HL-60 (cell line): ENCODE measurements around the gene FBXO38.

Experiments used
- DNase-seq, 2 experiments: peaks; one replicate each; pipeline ENCODE4 v3.0.0-alpha.2; 2010 to 2020; ENCODE audit warnings: low read depth in 1 of 2, low spot score in 1 of 2
- H3K27ac ChIP-seq: fragments of 250-450 bp; sonication (Bioruptor Pico); replicated peaks from 2 replicates; pipeline ENCODE4 v1.5.1; 2020; ENCODE audit warnings: mild to moderate bottlenecking, moderate library complexity
- H3K27me3 ChIP-seq: fragments of 250-450 bp; sonication (Bioruptor Pico); 2 replicates; pipeline ENCODE4 v1.5.1; 2021; ENCODE audit warnings: mild to moderate bottlenecking, moderate library complexity; ENCODE audit not compliant: insufficient read depth, poor library complexity, severe bottlenecking
- H3K4me3 ChIP-seq: replicated peaks from 2 replicates; pipeline ENCODE4 v1.5.1; 2011; ENCODE audit warnings: mild to moderate bottlenecking, control low read depth, low read length; ENCODE audit not compliant: insufficient read depth
- GABPA ChIP-seq: IDR thresholded peaks from 2 replicates; pipeline ENCODE4 v1.6.1; 2012; ENCODE audit warnings: low read depth
- POLR2AphosphoS5 ChIP-seq: IDR thresholded peaks from 2 replicates; pipeline ENCODE4 v1.6.1; 2012; ENCODE audit warnings: low read depth
- SPI1 ChIP-seq: IDR thresholded peaks from 2 replicates; pipeline ENCODE4 v1.6.1; 2012; ENCODE audit warnings: low read depth, mild to moderate bottlenecking, borderline replicate concordance
- TF ChIP-seq, protein P1 (sequence below): IDR thresholded peaks from one replicate; pipeline ENCODE4 v1.5.1; 2011; ENCODE audit warnings: low read length, control low read depth, inconsistent platforms; ENCODE audit not compliant: insufficient read depth
- TF ChIP-seq, protein P2 (sequence below): IDR thresholded peaks from 2 replicates; pipeline ENCODE4 v1.6.1; 2012; ENCODE audit warnings: low read depth; ENCODE audit not compliant: insufficient replicate concordance

Gene FBXO38

DNA sequence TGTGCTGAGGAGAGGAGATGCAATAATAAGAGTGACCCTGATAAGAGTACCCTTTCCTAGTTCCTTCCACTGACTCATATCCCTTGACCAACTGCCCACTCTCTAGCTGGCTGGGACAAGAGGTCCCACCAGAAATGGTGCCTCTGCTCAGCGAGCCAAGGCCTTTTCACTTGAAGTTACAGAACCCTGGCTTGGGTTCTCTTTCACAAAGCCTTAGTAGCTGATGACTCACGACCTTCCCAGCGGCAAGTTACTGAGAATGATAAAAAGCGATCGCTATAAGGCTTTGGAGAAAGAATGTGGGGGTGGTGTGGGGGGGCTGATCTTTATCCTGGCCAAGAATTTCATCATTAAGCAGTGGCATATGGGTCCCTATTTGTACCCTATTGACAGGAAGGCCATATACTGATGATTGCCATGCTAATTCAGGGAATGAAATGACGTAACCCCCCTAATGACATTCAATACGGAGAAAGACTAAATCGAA is 90.3 kb downstream of the FBXO38 start:
- Histone ChIP-seq H3K27me3 (peaks cover 5% of the 10 kb centered on the region), H3K27ac (no peak overlapping the region), H3K4me3 (no peak overlapping the region)
- TF ChIP-seq, protein P1, sequence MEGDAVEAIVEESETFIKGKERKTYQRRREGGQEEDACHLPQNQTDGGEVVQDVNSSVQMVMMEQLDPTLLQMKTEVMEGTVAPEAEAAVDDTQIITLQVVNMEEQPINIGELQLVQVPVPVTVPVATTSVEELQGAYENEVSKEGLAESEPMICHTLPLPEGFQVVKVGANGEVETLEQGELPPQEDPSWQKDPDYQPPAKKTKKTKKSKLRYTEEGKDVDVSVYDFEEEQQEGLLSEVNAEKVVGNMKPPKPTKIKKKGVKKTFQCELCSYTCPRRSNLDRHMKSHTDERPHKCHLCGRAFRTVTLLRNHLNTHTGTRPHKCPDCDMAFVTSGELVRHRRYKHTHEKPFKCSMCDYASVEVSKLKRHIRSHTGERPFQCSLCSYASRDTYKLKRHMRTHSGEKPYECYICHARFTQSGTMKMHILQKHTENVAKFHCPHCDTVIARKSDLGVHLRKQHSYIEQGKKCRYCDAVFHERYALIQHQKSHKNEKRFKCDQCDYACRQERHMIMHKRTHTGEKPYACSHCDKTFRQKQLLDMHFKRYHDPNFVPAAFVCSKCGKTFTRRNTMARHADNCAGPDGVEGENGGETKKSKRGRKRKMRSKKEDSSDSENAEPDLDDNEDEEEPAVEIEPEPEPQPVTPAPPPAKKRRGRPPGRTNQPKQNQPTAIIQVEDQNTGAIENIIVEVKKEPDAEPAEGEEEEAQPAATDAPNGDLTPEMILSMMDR: no peak
- no peak for TF ChIP-seq POLR2AphosphoS5
- TF ChIP-seq SPI1: no peak
- TF ChIP-seq GABPA: no peak
- TF ChIP-seq, protein P2, sequence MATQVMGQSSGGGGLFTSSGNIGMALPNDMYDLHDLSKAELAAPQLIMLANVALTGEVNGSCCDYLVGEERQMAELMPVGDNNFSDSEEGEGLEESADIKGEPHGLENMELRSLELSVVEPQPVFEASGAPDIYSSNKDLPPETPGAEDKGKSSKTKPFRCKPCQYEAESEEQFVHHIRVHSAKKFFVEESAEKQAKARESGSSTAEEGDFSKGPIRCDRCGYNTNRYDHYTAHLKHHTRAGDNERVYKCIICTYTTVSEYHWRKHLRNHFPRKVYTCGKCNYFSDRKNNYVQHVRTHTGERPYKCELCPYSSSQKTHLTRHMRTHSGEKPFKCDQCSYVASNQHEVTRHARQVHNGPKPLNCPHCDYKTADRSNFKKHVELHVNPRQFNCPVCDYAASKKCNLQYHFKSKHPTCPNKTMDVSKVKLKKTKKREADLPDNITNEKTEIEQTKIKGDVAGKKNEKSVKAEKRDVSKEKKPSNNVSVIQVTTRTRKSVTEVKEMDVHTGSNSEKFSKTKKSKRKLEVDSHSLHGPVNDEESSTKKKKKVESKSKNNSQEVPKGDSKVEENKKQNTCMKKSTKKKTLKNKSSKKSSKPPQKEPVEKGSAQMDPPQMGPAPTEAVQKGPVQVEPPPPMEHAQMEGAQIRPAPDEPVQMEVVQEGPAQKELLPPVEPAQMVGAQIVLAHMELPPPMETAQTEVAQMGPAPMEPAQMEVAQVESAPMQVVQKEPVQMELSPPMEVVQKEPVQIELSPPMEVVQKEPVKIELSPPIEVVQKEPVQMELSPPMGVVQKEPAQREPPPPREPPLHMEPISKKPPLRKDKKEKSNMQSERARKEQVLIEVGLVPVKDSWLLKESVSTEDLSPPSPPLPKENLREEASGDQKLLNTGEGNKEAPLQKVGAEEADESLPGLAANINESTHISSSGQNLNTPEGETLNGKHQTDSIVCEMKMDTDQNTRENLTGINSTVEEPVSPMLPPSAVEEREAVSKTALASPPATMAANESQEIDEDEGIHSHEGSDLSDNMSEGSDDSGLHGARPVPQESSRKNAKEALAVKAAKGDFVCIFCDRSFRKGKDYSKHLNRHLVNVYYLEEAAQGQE: no peak
- DNase-seq: no peak

DNA sequence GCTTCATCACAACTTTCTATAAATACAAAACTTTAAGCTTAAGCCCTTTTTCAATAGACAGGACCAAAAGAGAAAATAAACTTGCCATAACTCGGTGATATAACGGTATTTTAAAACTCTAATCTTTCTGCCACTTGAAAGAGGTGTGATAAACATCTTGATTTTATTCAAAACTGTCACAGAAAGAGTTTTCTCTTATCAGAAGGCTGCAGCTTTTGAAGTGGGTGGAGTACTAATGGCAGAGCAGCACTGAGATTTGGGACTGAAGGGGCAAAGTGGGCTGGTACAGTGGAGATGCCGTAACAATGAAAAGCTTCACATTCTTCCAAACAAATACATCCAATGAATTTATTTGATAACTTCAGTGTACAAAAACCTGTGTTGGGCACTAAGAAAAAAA is 92.5 kb downstream of the FBXO38 start:
- no peak for DNase-seq
- no peak overlapping the region for H3K4me3 ChIP-seq
- no peak overlapping the region for H3K27ac ChIP-seq
- H3K27me3 ChIP-seq: peaks cover 8% of the 10 kb centered on the region
- TF ChIP-seq, protein P1: no peak
- TF ChIP-seq, protein P2: no peak
- TF ChIP-seq GABPA (no peak), POLR2AphosphoS5 (no peak), SPI1 (no peak)

DNA sequence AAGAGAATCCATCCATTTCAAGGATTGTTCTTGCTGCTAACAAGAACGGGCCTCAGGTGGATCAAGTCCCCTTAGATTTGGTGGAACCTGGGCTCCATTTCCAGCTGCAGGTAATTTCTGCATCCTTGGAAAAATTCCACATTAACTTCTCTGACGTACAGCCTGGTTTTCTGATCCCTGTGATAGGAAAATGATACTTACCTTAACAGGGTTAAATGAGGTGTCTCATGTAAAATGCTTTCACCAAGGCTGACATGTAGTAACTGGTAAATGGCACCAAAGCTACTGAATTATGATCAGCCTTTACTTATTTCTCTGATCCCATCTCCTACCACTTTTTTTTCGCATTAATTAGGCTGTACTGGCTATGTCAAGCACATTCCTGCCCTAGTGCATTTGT is 93.7 kb downstream of the FBXO38 start:
- Histone ChIP-seq H3K27ac (no peak overlapping the region), H3K4me3 (no peak overlapping the region), H3K27me3 (peaks cover 8% of the 10 kb centered on the region)
- no peak for DNase-seq
- TF ChIP-seq SPI1: no peak
- TF ChIP-seq, protein P2: no peak

DNA sequence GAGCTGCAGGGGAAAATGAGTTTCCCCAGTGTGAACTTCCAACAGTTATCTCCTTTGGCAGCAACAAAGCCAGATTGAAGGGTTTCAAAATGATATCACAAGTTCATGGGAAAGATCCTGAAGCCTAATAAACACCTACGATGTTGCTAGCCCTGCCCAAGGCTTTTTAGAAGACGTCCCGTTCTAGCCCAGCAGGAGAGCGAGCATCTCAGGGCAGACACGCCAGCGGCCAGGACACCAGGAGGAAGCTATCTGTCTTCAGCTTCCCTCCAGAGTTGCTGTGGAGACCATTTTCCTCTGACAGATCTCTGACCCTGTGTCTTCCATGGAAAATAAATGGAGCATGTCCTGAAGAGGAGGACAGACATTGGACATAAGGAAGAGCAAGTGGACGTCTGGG is 98.4 kb downstream of the FBXO38 start:
- H3K27me3 ChIP-seq: peaks cover 8% of the 10 kb centered on the region
- H3K4me3 ChIP-seq: no peak overlapping the region
- TF ChIP-seq GABPA (no peak), POLR2AphosphoS5 (no peak), SPI1 (no peak)
- TF ChIP-seq, protein P2: no peak
- TF ChIP-seq, protein P1: no peak
- no peak for DNase-seq
- H3K27ac ChIP-seq: no peak overlapping the region
